ENCODE results near the gene CCL22.

The CCL22 gene

GRCh38 chr16:57403965-57404817 lies 45.6 kb downstream of the CCL22 start, which contains the start of gene CCL17:
Gene CCL17 (plus strand): TSS chr16:57404767. CDS start chr16:57413933, 9,166 bp downstream.
- no peaks in the 10 kb centered on the region for H3K9me3 ChIP-seq (ENCODE audit: low read depth, low read length)
- TF ChIP-seq POLR2AphosphoS5 (IDR thresholded peaks at IDR 0.05; ENCODE audit: borderline replicate concordance, low read depth, low read length) (no peak), EZH2 (IDR thresholded peaks at IDR 0.05) (no peak), FOXP2 (optimal IDR thresholded peaks at IDR 0.05; ENCODE audit: control extremely low read depth, extremely low read length, insufficient read depth) (no peak)
- H3K36me3 ChIP-seq (ENCODE audit: insufficient read depth, low read length), result no peaks in the 10 kb centered on the region

GRCh38 chr16:57405097-57405496 lies 46.5 kb downstream of the CCL22 start:
- Histone ChIP-seq H3K9me3 (ENCODE audit: low read depth, low read length) (no peaks in the 10 kb centered on the region), H3K27ac (no peak overlapping the region), H3K36me3 (ENCODE audit: insufficient read depth, low read length) (no peaks in the 10 kb centered on the region), H3K4me3 (no peak overlapping the region), H3K9ac (ENCODE audit: insufficient read length) (no peak overlapping the region)
- DNase-seq (ENCODE audit: low read depth, low spot score), result no peak
- TF ChIP-seq EZH2 (IDR thresholded peaks at IDR 0.05), result no peak
- TF ChIP-seq FOXP2 (optimal IDR thresholded peaks at IDR 0.05; ENCODE audit: control extremely low read depth, extremely low read length, insufficient read depth), result no peak
- TF ChIP-seq POLR2AphosphoS5 (IDR thresholded peaks at IDR 0.05; ENCODE audit: borderline replicate concordance, low read depth, low read length), result no peak

More at GRCh38 chr16:57403965-57404817, 45.6 kb downstream of the CCL22 start, which contains the start of gene CCL17:
- H3K9ac ChIP-seq (ENCODE audit: insufficient read length), result no peak within 1 kb of the TSS
- no peak within 1 kb of the TSS for H3K27ac ChIP-seq
- H3K4me3 ChIP-seq, result no peak within 1 kb of the TSS
- DNase-seq (ENCODE audit: low read depth, low spot score), result no peak

GRCh38 chr16:57406881-57407280 lies 48.3 kb downstream of the CCL22 start:
- TF ChIP-seq FOXP2 (optimal IDR thresholded peaks at IDR 0.05; ENCODE audit: control extremely low read depth, extremely low read length, insufficient read depth) (no peak), POLR2AphosphoS5 (IDR thresholded peaks at IDR 0.05; ENCODE audit: borderline replicate concordance, low read depth, low read length) (no peak), EZH2 (IDR thresholded peaks at IDR 0.05) (no peak)
- no peaks in the 10 kb centered on the region for H3K9me3 ChIP-seq (ENCODE audit: low read depth, low read length)
- no peak for DNase-seq (ENCODE audit: low read depth, low spot score)
- no peak overlapping the region for H3K9ac ChIP-seq (ENCODE audit: insufficient read length)
- H3K4me3 ChIP-seq, result no peak overlapping the region
- H3K27ac ChIP-seq, result no peak overlapping the region
- H3K36me3 ChIP-seq (ENCODE audit: insufficient read depth, low read length), result no peaks in the 10 kb centered on the region

DNA sequence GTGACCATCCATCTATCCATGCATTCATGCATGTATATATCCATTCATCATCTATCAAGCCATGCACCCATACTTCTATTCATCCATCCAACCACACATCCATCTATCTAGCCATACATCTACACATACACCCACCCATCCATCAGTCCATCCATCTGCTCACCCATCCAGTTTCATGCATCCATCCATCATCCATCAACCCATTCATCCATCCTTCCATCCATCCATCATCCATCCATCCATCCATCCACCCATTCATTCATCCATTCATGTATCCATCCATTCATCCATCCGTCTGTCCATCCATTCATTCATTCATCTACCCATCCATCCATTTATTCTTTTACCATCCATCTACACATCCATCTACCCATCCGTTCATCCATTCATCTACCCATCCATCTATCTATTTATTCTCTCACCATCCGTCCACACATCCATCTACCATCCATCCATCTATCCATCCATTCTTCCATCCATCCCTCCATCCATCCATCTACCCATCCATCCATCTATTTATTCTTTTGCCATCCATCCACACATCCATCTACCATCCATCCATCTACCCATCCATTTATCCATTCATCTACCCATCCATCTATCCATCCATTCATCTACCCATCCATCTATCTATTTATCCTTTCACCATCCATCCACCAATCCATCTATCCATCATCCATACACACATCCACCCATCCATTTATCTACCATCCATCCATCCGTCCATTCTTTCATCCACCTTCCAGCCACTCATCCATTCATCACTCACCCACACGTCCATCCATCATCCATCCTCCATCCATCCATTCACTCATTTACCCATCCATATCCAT lies 49.2 kb downstream of the CCL22 start:
- Histone ChIP-seq H3K4me3 (no peak overlapping the region), H3K36me3 (ENCODE audit: insufficient read depth, low read length) (no peaks in the 10 kb centered on the region), H3K27ac (no peak overlapping the region), H3K9ac (ENCODE audit: insufficient read length) (no peak overlapping the region), H3K9me3 (ENCODE audit: low read depth, low read length) (no peaks in the 10 kb centered on the region)
- TF ChIP-seq FOXP2 (optimal IDR thresholded peaks at IDR 0.05; ENCODE audit: control extremely low read depth, extremely low read length, insufficient read depth), result no peak
- no peak for TF ChIP-seq POLR2AphosphoS5 (IDR thresholded peaks at IDR 0.05; ENCODE audit: borderline replicate concordance, low read depth, low read length)
- TF ChIP-seq EZH2 (IDR thresholded peaks at IDR 0.05), result no peak
- no peak for DNase-seq (ENCODE audit: low read depth, low spot score)

GRCh38 chr16:57409065-57409464 lies 50.5 kb downstream of the CCL22 start:
- no peak for DNase-seq (ENCODE audit: low read depth, low spot score)
- Histone ChIP-seq H3K9ac (ENCODE audit: insufficient read length) (no peak overlapping the region), H3K36me3 (ENCODE audit: insufficient read depth, low read length) (no peaks in the 10 kb centered on the region), H3K4me3 (no peak overlapping the region), H3K27ac (no peak overlapping the region), H3K9me3 (ENCODE audit: low read depth, low read length) (no peaks in the 10 kb centered on the region)
- TF ChIP-seq EZH2 (IDR thresholded peaks at IDR 0.05) (no peak), FOXP2 (optimal IDR thresholded peaks at IDR 0.05; ENCODE audit: control extremely low read depth, extremely low read length, insufficient read depth) (no peak), POLR2AphosphoS5 (IDR thresholded peaks at IDR 0.05; ENCODE audit: borderline replicate concordance, low read depth, low read length) (no peak)

GRCh38 chr16:57409870-57410587 lies 51.4 kb downstream of the CCL22 start:
- no peak for DNase-seq (ENCODE audit: low read depth, low spot score)
- Histone ChIP-seq H3K36me3 (ENCODE audit: insufficient read depth, low read length) (no peaks in the 10 kb centered on the region), H3K27ac (no peak overlapping the region), H3K9me3 (ENCODE audit: low read depth, low read length) (no peaks in the 10 kb centered on the region), H3K4me3 (no peak overlapping the region), H3K9ac (ENCODE audit: insufficient read length) (no peak overlapping the region)
- TF ChIP-seq EZH2 (IDR thresholded peaks at IDR 0.05), result no peak
- TF ChIP-seq FOXP2 (optimal IDR thresholded peaks at IDR 0.05; ENCODE audit: control extremely low read depth, extremely low read length, insufficient read depth), result no peak
- no peak for TF ChIP-seq POLR2AphosphoS5 (IDR thresholded peaks at IDR 0.05; ENCODE audit: borderline replicate concordance, low read depth, low read length)

- Histone ChIP-seq H3K9ac (ENCODE audit: insufficient read length) (no peak overlapping the region), H3K9me3 (ENCODE audit: low read depth, low read length) (no peaks in the 10 kb centered on the region), H3K36me3 (ENCODE audit: insufficient read depth, low read length) (no peaks in the 10 kb centered on the region), H3K4me3 (no peak overlapping the region), H3K27ac (no peak overlapping the region)
- no peak for TF ChIP-seq FOXP2 (optimal IDR thresholded peaks at IDR 0.05; ENCODE audit: control extremely low read depth, extremely low read length, insufficient read depth)
- TF ChIP-seq EZH2 (IDR thresholded peaks at IDR 0.05), result no peak
- TF ChIP-seq POLR2AphosphoS5 (IDR thresholded peaks at IDR 0.05; ENCODE audit: borderline replicate concordance, low read depth, low read length), result no peak
- no peak for DNase-seq (ENCODE audit: low read depth, low spot score)
These were observed 52.9 kb downstream of the CCL22 start for GRCh38 chr16:57411362-57411976.
